HG03558 (cell line): ENCODE data around the gene SPRYD3.
"Not testable (repeated sequence)": the region's sequence is repeated elsewhere in the genome, so short reads cannot be mapped to it uniquely, and the experiment has no call there.

Source experiments
- ATAC-seq: cut with Tn5 transposase; IDR thresholded peaks from one replicate; pipeline ENCODE4 v1.9.1; 2021; ENCODE audit warnings: moderate number of reproducible peaks; ENCODE audit not compliant: unreplicated experiment; ENCODE audit errors: extremely low read depth

SPRYD3 gene

DNA sequence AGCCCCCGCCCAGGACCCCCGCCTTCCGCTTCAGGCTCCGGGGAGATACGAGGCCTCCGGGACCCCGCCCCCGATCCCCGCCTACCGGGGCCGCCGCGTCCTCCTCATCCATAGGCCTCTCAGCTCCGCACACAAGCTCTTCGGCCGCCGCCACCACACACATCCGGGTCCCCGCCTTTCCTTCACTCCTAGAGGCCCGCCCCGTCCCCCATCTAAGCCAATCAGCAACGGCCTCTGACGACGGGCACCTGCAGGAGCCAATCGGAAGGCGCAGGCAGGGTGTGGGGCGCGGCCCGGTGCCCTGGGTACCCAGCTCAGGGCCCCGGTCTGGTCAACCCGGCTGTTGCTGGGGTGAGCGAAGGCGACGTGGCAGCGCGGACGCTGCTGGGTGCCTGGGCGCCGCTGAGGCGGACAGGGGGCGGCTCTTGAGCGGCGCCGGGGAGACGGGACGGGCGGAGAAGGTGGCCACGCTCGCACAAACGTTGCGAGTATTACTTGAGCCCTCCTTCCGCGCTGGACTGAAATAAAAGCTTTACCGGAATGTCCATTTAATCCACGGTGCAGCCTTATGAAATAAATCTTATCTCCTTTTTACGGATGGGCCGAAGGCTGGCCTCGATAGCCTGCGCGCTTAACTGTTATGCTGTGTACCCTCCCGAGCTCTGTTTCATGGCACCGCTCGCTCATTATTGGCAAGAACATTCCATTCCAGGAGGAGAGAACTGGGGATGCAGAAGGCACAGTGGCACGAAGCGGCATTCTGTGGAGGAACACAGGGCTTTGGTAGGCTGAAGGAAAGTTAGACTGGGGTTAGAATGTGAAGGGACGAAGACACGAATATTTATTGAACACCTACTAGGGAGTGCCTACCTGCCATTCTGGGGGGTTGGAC lies at the start of gene SPRYD3:
Gene SPRYD3, minus strand, starts transcription at position 165 of the 892 bp plus-strand sequence. Its CDS starts 57 bp downstream, at position 108.
- ATAC-seq: peak; percentile 87

DNA sequence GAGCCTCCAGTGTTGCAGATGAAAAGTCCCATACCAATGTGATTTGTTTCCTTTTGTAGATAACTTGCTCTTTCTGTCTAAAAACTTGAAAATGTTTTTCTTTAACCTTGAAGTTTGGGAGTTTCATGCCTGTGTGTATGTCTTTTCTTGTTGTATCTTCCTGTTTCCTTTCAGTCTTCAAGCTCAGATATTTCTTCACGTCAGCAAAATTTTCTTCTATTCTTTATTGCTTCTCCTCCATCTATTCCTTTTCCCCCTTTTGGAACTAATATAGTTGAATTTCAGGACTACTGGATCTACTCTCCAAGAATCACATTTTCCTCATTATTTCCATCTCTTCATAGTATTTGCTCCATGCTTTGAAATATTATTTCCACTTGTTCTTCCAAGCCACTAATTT lies 48.0 kb upstream of the SPRYD3 start:
- no peak for ATAC-seq

DNA sequence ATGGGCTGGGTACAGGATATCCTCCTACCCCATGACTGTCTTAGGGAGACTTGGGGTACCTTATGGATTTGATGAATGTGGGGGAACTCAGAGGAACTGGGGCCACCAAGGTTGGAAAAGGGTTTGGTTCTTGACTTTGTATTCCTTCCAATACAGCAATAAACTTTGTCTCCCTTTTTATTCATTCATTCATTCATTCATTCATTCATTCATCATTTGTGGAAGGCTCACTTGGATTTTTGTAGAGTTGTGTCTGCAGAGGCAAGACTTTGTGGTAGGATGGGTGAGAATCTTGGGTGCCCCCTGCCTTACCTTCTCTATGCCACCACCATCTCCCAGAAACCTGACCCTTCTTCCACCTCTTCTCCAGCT lies 45.1 kb upstream of the SPRYD3 start:
- no peak for ATAC-seq

DNA sequence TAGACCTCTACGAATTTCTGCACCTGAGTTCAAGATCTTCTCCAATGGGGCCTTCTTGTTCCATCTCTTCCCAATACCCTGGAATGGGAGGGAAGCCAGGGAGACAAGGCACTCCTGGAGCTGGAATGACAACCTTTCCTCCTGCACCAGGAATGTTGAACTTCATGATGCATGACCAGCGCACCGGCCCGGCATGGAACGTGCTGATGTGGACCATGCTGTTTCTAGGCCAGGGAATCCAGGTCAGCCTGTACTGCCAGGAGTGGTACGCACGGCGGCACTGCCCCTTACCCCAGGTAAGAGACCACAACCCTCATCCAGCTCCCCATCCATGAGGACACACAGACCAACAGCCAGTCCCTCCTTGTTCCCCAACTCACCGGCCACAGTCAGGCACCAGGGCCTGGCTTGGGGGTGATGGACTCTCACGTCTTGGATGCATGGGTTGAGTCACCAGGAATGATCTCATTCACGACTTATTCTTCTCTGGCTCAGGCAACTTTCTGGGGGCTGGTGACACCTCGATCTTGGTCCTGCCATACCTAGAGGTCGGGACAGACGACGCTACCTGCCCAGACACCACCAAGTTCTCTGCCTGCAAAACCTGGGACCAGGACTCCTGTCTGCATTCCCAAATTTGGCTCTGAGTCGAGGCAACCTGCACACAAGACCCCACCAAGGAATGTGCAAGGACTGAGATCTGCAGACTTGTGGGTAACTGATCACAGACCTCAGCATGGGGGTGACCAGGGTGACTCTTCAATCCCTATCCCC lies 44.6 kb upstream of the SPRYD3 start:
- no peak for ATAC-seq

- ATAC-seq: no peak
These were observed 43.8 kb upstream of the SPRYD3 start for GRCh38 chr12:53122961-53123468.

DNA sequence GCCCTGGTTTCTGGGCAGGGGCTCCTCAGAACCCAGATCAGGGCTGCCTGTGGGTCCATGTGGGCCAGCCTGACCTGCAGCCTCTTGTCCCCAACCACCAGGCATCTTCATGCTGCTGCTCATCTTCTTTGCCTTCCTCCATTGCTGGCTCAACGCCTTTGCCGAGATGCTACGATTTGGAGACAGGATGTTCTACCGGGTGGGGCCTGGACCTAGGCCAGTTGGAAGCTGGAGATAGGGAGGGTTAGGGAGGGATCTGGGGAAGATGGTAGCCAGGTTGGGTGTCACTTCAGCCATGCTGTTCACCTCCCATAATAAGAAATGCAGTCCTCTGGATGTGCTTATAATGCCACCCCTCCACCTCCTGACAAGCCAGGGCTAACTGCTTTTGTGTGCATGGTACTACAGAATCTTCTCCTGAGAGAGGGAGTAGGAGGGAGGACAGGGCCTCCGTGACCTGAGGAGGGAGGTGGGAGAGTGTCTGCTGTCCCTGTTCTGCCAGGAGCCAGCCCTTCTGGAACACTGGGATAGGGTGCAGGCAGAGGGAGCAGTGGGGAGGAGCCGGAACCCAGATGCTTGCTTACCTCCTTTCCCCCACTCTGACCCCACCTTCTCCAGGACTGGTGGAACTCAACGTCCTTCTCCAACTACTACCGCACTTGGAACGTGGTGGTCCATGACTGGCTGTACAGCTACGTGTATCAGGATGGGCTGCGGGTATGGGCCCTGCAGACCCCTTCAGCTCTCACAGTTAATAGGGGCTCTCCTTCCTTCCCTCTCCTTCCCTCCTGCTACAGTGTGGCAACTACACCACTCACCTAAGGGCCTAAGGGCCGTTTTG lies 41.7 kb upstream of the SPRYD3 start:
- no peak for ATAC-seq

DNA sequence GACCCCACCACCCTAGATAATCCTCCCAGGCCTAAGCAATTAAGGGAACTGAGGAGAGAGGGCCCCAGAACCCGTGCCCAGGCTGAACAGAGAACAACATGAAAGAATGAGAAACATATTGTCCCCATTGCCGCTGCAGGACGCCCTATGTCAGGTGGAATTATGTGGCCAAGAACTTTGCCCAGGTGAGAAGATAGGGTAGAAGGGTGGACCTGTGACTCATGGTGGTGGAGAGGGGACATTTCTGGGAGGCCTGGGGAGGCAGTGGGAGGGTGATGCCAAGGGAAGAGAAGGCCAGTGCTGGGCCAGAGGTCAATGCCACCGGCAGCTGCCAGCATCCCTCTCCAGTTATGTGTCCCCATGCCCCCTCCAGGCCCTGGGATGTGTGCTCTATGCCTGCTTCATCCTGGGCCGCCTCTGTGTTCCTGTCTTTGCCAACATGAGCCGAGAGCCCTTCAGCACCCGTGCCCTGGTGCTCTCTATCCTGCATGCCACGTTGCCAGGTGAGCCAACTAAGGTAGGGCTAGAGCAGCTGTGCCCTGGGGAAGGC lies 39.6 kb upstream of the SPRYD3 start:
- ATAC-seq: no peak

GRCh38 chr12:53115891-53116648 lies 36.9 kb upstream of the SPRYD3 start:
- ATAC-seq: no peak

- no peak for ATAC-seq
These were observed 36.1 kb upstream of the SPRYD3 start for GRCh38 chr12:53115112-53115890.

- ATAC-seq: no peak
These were observed 34.8 kb upstream of the SPRYD3 start for GRCh38 chr12:53113951-53114350.

- no peak for ATAC-seq
These were observed 34.0 kb upstream of the SPRYD3 start for GRCh38 chr12:53113136-53113705.

DNA sequence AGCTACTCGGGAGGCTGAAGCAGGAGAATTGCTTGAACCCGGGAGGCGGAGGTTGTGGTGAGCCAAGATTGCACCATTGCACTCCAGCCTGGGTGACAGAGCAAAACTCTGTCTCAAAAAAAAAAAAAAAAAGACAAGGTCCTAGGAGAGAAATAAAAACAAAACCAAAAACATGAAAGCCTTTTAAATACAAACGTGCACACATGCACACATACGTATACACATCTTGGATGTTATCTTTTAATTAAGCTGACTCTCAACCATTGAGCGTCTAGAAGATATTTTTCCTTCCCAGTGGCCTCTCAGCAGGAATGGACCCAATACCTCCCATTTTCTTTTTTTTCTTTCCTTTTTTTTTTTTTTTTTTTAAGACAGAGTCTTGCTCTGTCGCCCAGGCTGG lies 33.2 kb upstream of the SPRYD3 start:
- not testable (repeated sequence) for ATAC-seq

DNA sequence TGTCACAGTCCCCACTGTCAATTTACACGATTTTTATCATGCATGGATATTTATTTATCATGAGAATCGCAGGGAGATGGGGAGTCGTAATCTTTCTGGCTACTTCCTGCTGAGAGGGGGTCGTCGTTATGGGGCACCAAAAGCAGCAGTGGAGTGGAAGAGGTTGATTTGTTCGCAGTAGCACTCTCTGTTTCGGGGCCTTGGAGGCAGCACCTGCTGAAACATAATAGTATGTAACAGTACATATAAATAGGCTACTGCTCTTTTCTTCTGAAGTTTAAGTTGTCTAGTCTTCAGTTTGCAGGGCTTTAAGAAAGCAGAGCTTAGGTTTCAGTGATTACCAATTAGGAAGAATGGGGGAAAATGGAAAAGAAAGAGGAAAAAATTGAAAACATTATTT lies 27.9 kb upstream of the SPRYD3 start:
- no peak for ATAC-seq

DNA sequence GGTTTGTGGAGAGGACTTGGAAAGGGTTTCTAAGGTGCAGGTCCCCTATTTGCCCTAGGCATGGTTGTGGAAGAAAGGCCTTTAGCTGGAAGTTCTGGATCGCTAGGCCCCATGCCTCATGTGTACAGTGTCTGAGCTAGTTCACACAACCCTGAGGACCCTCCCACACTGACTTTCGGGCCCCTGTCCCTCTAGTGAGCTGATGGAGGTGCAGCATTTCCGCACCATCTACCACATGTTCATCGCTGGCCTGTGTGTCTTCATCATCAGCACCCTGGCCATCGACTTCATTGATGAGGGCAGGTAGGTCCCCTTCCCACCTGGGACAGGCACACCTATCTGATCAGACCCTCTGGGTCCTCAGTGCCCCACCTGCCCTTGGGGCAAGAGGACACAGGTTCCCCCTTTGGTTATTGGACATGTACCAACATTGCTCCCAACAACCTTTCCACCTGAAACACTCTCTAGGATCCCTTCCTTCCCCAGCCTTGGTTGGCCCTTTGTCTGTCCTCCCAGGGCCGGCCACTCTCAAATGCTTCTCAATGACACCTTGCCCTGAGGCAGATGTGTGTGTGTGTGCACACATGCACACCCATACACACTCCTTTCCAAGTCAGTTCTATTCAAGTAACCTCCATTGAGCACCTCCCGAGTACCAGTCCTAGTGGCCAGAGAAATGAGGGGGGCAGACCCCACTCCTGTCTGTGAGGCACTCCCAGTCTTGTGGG lies 26.7 kb upstream of the SPRYD3 start:
- ATAC-seq: no peak

DNA sequence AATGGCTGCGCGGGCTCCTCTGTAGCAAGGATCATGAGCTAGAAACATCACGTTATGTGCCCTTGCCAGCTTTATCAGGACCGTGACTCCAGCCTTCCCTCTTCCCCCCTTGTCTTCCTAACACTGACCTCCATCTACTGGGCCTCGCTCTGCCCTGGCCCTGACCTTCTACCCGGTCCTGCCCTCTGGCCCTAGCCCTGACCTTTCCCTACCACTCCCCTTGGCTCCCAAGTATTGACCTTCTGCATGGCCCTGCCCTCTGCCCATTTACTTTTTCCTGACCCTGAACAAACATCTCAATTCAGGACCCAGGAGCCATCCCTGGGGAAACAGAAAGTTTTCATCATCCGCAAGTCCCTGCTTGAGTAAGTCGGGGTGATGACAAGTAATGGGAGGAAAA lies 26.1 kb upstream of the SPRYD3 start:
- no peak for ATAC-seq

GRCh38 chr12:53103860-53104305 lies 24.7 kb upstream of the SPRYD3 start:
- ATAC-seq: no peak
